Panc1 (cell line): ENCODE results near the gene OAF. TPM values are rescaled to one million over a fixed set of nuclear protein-coding genes. Genes with fewer than 3 reads are reported as not detected.

Experiments used
- ATAC-seq: fragments of 200-7000 bp; cut with Tn5 transposase; 2 replicates; pipeline ENCODE4 v1.9.1; 2020; ENCODE audit warnings: mild to moderate bottlenecking, moderate library complexity
- BruUV-seq: library from RNA; stranded (reverse); fragments of 400-500 nt; replicated peaks from 2 replicates; lab custom pipeline; 2021; lab: Mats Ljungman, UMichigan
- CTCF ChIA-PET: fragments of 300-600 bp; sonication (Branson Sonifier 250); formaldehyde crosslinking; loops from one replicate; lab custom pipeline; 2022; ENCODE audit warnings: antibody characterized with exemption; lab: Charles Lee
- POLR2A ChIA-PET: fragments of 300-600 bp; sonication (Branson Sonifier 250); formaldehyde crosslinking; loops from one replicate; lab custom pipeline; 2022; ENCODE audit warnings: antibody characterized with exemption; lab: Charles Lee
- DNase-seq: peaks from one replicate; pipeline ENCODE4 v3.0.0-alpha.2; 2010; ENCODE audit warnings: low read depth, low spot score
- H3K27ac ChIP-seq: 2 replicates; pipeline ENCODE4 v1.5.1; 2011; ENCODE audit warnings: mild to moderate bottlenecking, low read length, inconsistent platforms
- H3K27me3 ChIP-seq: fragments of 200-500 bp; sonication (Bioruptor generic); 2 replicates; pipeline ENCODE4 v1.6.0; 2014; ENCODE audit warnings: low read length, inconsistent platforms; ENCODE audit not compliant: control insufficient read depth, insufficient read depth
- H3K36me3 ChIP-seq: fragments of 200-500 bp; sonication (Bioruptor generic); 2 replicates; pipeline ENCODE4 v1.5.1; 2014; ENCODE audit warnings: inconsistent platforms, mild to moderate bottlenecking, low read length, moderate library complexity; ENCODE audit not compliant: control insufficient read depth, insufficient read depth
- H3K4me1 ChIP-seq: 2 replicates; pipeline ENCODE4 v1.5.1; 2011; ENCODE audit warnings: inconsistent platforms, mild to moderate bottlenecking, low read length, moderate library complexity; ENCODE audit not compliant: control insufficient read depth, insufficient read depth
- H3K4me3 ChIP-seq, 2 experiments: 2 replicates each; pipeline ENCODE4 v1.5.1; 2011 to 2012; ENCODE audit warnings: low read depth in 2 of 2, low read length in 2 of 2, mild to moderate bottlenecking in 2 of 2, inconsistent platforms in 1 of 2, moderate library complexity in 1 of 2
- H3K9me3 ChIP-seq: fragments of 200-500 bp; sonication (Bioruptor generic); 2 replicates; pipeline ENCODE4 v1.5.1; 2014; ENCODE audit warnings: low read depth, mild to moderate bottlenecking, inconsistent platforms, low read length, moderate library complexity; ENCODE audit not compliant: control insufficient read depth, insufficient read depth
- CTCF ChIP-seq: fragments of 450-650 bp; IDR thresholded peaks from 2 replicates; pipeline ENCODE4 v1.5.1; 2017; ENCODE audit warnings: mild to moderate bottlenecking
- POLR2AphosphoS5 ChIP-seq: IDR thresholded peaks from 2 replicates; pipeline ENCODE4 v1.6.1; 2012; ENCODE audit warnings: mild to moderate bottlenecking, low read depth, low read length, moderate library complexity
- REST ChIP-seq, 2 experiments: IDR thresholded peaks; 2 replicates each; pipeline ENCODE4 v1.6.1; 2011 to 2012; ENCODE audit warnings: low read depth in 2 of 2, control low read depth in 1 of 2, low read length in 1 of 2, mild to moderate bottlenecking in 1 of 2, moderate library complexity in 1 of 2; ENCODE audit not compliant: insufficient read depth in 1 of 2
- SIN3A ChIP-seq: IDR thresholded peaks from 2 replicates; pipeline ENCODE4 v1.6.1; 2012; ENCODE audit warnings: low read depth, mild to moderate bottlenecking, low read length, moderate library complexity, borderline replicate concordance; ENCODE audit not compliant: insufficient read depth
- TCF7L2 ChIP-seq: IDR thresholded peaks from 2 replicates; pipeline ENCODE4 v1.6.1; 2011; ENCODE audit warnings: mild to moderate bottlenecking, low read depth, low read length, inconsistent platforms
- in situ Hi-C: cut with HindIII; loops from 2 replicates; pipeline ENCODE4 v1.10.0; 2016; ENCODE audit warnings: low sequenced_read_pairs, low pct_unique_long_range_greater_than_20kb
- intact Hi-C: fragments of 100-400 bp; cut with micrococcal nuclease; formaldehyde crosslinking; loops from one replicate; pipeline ENCODE4 v1.10.0; 2022; ENCODE audit not compliant: unreplicated experiment
- total RNA-seq: library from RNA; stranded (reverse); gene quantifications from one replicate; pipeline ENCODE4 v1.2.1, GENCODE V29; 2021; ENCODE audit not compliant: unreplicated experiment

The OAF gene
- total RNA-seq, 1 experiment from 2014 or later: 13.7 TPM

- TF ChIP-seq POLR2AphosphoS5: no peak
- no peak for TF ChIP-seq REST (IDR thresholded peaks at IDR 0.05; ENCODE audit: insufficient read depth in 1 of 2, low read depth in 2 of 2, low read length in 1 of 2)
- TF ChIP-seq TCF7L2: no peak
- no peak for TF ChIP-seq SIN3A
- no peak for TF ChIP-seq CTCF
- ChIA-PET POLR2A (no interaction called here), CTCF (no interaction called here)
- ATAC-seq (no peak), DNase-seq (no peak)
- no peak overlapping the region for H3K27ac ChIP-seq
- no TSS peak for BruUV-seq
- intact Hi-C loops: no loop called here
- no peaks in the 10 kb centered on the region for H3K27me3 ChIP-seq
- no peak overlapping the region for H3K4me3 ChIP-seq
- H3K9me3 ChIP-seq: no peaks in the 10 kb centered on the region
- in situ Hi-C loops: no loop called here
- no peaks in the 10 kb centered on the region for H3K36me3 ChIP-seq
- H3K4me1 ChIP-seq: no peaks in the 10 kb centered on the region
These were observed 19.8 kb upstream of the OAF start for GRCh38 chr11:120191058-120191457.

GRCh38 chr11:120192831-120193625, 17.8 kb upstream of the OAF start:
- in situ Hi-C loops (no loop called here), intact Hi-C loops (no loop called here)
- H3K27me3 ChIP-seq: no peaks in the 10 kb centered on the region
- no peak overlapping the region for H3K4me3 ChIP-seq
- no peak for ATAC-seq
- H3K4me1 ChIP-seq: no peaks in the 10 kb centered on the region
- BruUV-seq: no TSS peak
- no peak overlapping the region for H3K27ac ChIP-seq
- TF ChIP-seq TCF7L2: no peak
- TF ChIP-seq CTCF: no peak
- TF ChIP-seq POLR2AphosphoS5: no peak
- H3K36me3 ChIP-seq: no peaks in the 10 kb centered on the region
- CTCF ChIA-PET: no interaction called here
- H3K9me3 ChIP-seq: no peaks in the 10 kb centered on the region
- POLR2A ChIA-PET: no interaction called here
- no peak for DNase-seq
